OCI-LY3 (cell line): ENCODE data around the gene SPAG8.

ENCODE experiments used
- H2AFZ ChIP-seq: fragments of 200-600, 300-600 bp; shearing (Covaris generic); 2 replicates; pipeline ENCODE4 v1.6.0; 2014; ENCODE audit warnings: antibody characterized with exemption, low read depth, low read length
- H3K27ac ChIP-seq: fragments of 200-600, 300-600 bp; sonication (generic); 2 replicates; pipeline ENCODE4 v1.5.1; 2014; ENCODE audit warnings: mild to moderate bottlenecking, low read length, moderate library complexity, mixed read lengths
- H3K27me3 ChIP-seq: fragments of 200-600, 300-600 bp; sonication (generic); 2 replicates; pipeline ENCODE4 v1.6.1; 2014; ENCODE audit warnings: low read depth, low read length, mixed read lengths
- H3K36me3 ChIP-seq: fragments of 200-600, 300-600 bp; sonication (generic); replicated peaks from 2 replicates; pipeline ENCODE3; 2014; ENCODE audit warnings: low read depth, low read length, mixed read lengths
- H3K4me1 ChIP-seq: fragments of 300-600, 200-600 bp; sonication (generic); 2 replicates; pipeline ENCODE4 v1.6.1; 2014; ENCODE audit warnings: low read length, mixed read lengths
- H3K4me2 ChIP-seq: fragments of 200-600, 300-600 bp; sonication (generic); 2 replicates; pipeline ENCODE4 v1.6.1; 2014; ENCODE audit warnings: low read length, mixed read lengths
- H3K4me3 ChIP-seq: fragments of 300-600, 200-600 bp; sonication (generic); 2 replicates; pipeline ENCODE4 v1.5.1; 2014; ENCODE audit warnings: antibody characterized with exemption, mild to moderate bottlenecking, low read length, moderate library complexity
- H3K79me2 ChIP-seq: fragments of 300-600, 200-600 bp; shearing (Covaris generic); 2 replicates; pipeline ENCODE4 v1.6.1; 2014; ENCODE audit warnings: mild to moderate bottlenecking, low read length, mixed read lengths
- H3K9ac ChIP-seq: fragments of 300-600, 200-600 bp; shearing (Covaris generic); 2 replicates; pipeline ENCODE4 v1.6.0; 2014; ENCODE audit warnings: mild to moderate bottlenecking, low read length, moderate library complexity
- H3K9me3 ChIP-seq: fragments of 200-600, 300-600 bp; shearing (Covaris generic); 2 replicates; pipeline ENCODE4 v1.6.1; 2014; ENCODE audit warnings: low read length, mixed read lengths; ENCODE audit not compliant: insufficient read depth
- H4K20me1 ChIP-seq: fragments of 200-600, 300-600 bp; sonication (generic); 2 replicates; pipeline ENCODE4 v1.6.1; 2016; ENCODE audit warnings: low read length, mixed read lengths; ENCODE audit not compliant: insufficient read depth
- EZH2phosphoT487 ChIP-seq: fragments of 200-600 bp; shearing (Covaris generic); IDR thresholded peaks from 2 replicates; pipeline ENCODE4 v1.6.1; 2018; ENCODE audit warnings: antibody characterized with exemption, mixed run types, low read depth
- TF ChIP-seq, protein P1 (sequence below): fragments of 200-600, 300-600 bp; sonication (generic); IDR thresholded peaks from 2 replicates; pipeline ENCODE4 v1.5.1; 2014; ENCODE audit warnings: antibody characterized with exemption, low read length, low read depth

SPAG8 gene

DNA sequence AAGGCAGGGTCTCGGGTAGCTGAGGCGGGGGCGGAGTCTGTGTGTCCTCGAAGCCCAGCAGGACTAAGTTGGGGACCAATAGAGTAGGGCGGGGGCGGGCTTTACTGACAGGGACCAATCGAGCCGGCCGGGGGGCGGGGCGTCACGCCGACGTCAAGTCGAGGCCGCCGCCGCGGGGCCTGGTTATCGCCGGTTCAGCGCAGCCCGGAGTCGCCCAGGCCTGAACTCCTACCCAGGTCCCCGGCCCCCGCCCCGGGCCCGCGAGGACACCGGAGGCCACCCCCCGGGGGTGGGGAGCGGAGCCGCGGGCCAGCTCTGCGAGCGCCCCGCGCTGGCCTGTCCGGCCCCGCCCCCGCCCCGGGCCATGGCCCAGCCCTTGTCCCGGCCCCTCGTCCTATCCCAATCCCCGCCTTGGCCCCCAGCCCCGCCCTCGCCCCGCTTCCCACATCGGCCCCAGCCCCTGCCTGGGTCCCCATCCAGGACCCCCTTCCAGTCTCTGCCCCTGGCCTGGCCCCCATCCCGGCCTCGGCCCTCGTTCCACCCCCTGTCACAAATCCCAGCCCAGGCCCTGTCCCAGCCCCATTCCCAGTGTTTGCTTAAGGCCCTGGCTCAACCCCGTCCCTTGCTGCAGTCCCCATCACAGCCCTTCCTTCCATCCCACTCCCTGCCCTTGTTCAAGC is 17.2 kb upstream of the SPAG8 start, which contains the start of gene TMEM8B:
TSS of gene TMEM8B (plus strand) at position 145 of the 680 bp plus-strand sequence. CDS start at position 365, 220 bp downstream.
- peak within 1 kb of the TSS; percentile 99 for H3K4me3 ChIP-seq
- no peaks in the 10 kb centered on the region for H4K20me1 ChIP-seq
- no peaks in the 10 kb centered on the region for H3K36me3 ChIP-seq
- no peak within 1 kb of the TSS for H3K27ac ChIP-seq
- peaks cover 5% of the 10 kb centered on the region; the same call in 1 of the 2 replicates for H3K27me3 ChIP-seq
- H3K9ac ChIP-seq: peak within 1 kb of the TSS; percentile 82
- TF ChIP-seq, protein P1, sequence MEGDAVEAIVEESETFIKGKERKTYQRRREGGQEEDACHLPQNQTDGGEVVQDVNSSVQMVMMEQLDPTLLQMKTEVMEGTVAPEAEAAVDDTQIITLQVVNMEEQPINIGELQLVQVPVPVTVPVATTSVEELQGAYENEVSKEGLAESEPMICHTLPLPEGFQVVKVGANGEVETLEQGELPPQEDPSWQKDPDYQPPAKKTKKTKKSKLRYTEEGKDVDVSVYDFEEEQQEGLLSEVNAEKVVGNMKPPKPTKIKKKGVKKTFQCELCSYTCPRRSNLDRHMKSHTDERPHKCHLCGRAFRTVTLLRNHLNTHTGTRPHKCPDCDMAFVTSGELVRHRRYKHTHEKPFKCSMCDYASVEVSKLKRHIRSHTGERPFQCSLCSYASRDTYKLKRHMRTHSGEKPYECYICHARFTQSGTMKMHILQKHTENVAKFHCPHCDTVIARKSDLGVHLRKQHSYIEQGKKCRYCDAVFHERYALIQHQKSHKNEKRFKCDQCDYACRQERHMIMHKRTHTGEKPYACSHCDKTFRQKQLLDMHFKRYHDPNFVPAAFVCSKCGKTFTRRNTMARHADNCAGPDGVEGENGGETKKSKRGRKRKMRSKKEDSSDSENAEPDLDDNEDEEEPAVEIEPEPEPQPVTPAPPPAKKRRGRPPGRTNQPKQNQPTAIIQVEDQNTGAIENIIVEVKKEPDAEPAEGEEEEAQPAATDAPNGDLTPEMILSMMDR: no peak
- no peak for TF ChIP-seq EZH2phosphoT487
- no peaks in the 10 kb centered on the region for H3K9me3 ChIP-seq
- H3K79me2 ChIP-seq: 0 out of 2 replicates have a peak, but pooled peaks cover 3% of the 10 kb centered on the region
- peak within 1 kb of the TSS; percentile 100 for H3K4me2 ChIP-seq
- H2AFZ ChIP-seq: peak within 1 kb of the TSS; percentile 100
- peaks cover 42% of the 10 kb centered on the region for H3K4me1 ChIP-seq

GRCh38 chr9:35828716-35829083 is 16.6 kb upstream of the SPAG8 start, which contains the start of gene FAM221B:
FAM221B (minus strand) TSS chr9:35828732; CDS start chr9:35826161, 2,571 bp downstream.
- H4K20me1 ChIP-seq: no peaks in the 10 kb centered on the region
- peaks cover 5% of the 10 kb centered on the region; the same call in 1 of the 2 replicates for H3K27me3 ChIP-seq
- H3K27ac ChIP-seq: no peak within 1 kb of the TSS
- peak within 1 kb of the TSS; percentile 100 for H2AFZ ChIP-seq
- peak within 1 kb of the TSS; percentile 100 for H3K4me2 ChIP-seq
- H3K9me3 ChIP-seq: no peaks in the 10 kb centered on the region
- 0 out of 2 replicates have a peak, but pooled peaks cover 3% of the 10 kb centered on the region for H3K79me2 ChIP-seq
- peak within 1 kb of the TSS; percentile 99 for H3K4me3 ChIP-seq
- peaks cover 37% of the 10 kb centered on the region for H3K4me1 ChIP-seq
- peak within 1 kb of the TSS; percentile 82 for H3K9ac ChIP-seq
- no peak for TF ChIP-seq EZH2phosphoT487
- TF ChIP-seq, protein P1: no peak
- H3K36me3 ChIP-seq: no peaks in the 10 kb centered on the region

DNA sequence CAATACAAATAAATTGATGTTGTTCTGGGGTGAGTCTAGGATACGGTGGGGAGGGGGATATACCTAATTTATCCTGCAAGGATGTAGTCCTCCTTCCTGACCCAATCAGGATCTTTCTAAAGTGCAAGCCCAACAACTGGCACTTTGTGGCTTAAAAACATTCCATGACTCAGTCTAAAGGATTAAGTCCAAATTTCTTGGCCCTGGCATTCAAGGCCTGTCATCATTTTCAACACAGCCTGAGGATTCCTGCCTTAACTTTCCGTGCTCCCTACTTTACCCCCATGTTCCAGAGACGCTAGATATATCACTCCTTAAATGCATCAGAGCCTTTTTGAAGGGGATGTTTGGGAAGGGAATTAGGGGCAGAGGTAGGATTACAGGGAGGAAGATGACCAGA is 15.4 kb upstream of the SPAG8 start:
- Histone ChIP-seq H3K27me3 (peaks cover 5% of the 10 kb centered on the region; the same call in 1 of the 2 replicates), H3K4me2 (no peak overlapping the region), H3K4me3 (no peak overlapping the region), H3K79me2 (0 out of 2 replicates have a peak, but pooled peaks cover 3% of the 10 kb centered on the region), H3K9me3 (no peaks in the 10 kb centered on the region), H2AFZ (no peak overlapping the region), H3K27ac (no peak overlapping the region), H4K20me1 (no peaks in the 10 kb centered on the region), H3K36me3 (no peaks in the 10 kb centered on the region), H3K9ac (no peak overlapping the region), H3K4me1 (peaks cover 25% of the 10 kb centered on the region)
- TF ChIP-seq, protein P1: no peak
- TF ChIP-seq EZH2phosphoT487: no peak

DNA sequence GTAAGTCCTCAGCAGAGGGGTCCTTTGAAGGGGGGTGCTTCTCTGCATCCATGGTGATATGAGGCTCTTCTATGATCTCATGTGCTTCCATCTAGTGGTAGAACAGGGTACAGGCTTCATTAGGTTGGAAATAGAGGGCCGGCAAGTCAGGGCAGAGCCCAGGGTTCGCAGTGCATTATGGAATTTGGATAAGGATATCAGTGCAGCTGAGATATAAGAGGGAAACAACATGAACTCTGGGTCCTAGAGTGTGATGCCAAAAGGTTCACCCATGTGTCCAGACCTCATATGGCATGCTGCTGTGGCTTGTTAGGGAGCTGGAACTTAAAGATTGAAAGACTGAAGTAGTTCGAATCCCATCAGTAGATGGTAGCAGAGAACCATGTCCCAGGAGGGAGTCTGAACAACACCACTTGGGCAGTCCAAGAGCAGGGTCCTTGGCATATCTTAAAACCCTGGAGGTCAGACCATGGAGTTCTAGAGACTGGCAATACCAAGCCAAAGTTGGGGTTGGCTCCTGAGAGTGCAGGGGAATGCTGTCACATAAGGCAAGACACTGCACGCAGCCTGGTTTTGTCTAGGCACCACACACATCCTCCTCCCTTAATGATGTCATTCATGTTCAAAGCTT is 14.1 kb upstream of the SPAG8 start:
- peak overlapping the region; percentile 74 for H3K4me2 ChIP-seq

More for the DNA sequence above, 14.1 kb upstream of the SPAG8 start:
- H3K36me3 ChIP-seq: no peaks in the 10 kb centered on the region
- H3K9me3 ChIP-seq: no peaks in the 10 kb centered on the region
- peaks cover 24% of the 10 kb centered on the region for H3K4me1 ChIP-seq
- no peak overlapping the region for H3K9ac ChIP-seq
- H3K4me3 ChIP-seq: peak overlapping the region; percentile 37
- H4K20me1 ChIP-seq: no peaks in the 10 kb centered on the region
- peaks cover 5% of the 10 kb centered on the region; the same call in 1 of the 2 replicates for H3K27me3 ChIP-seq
- H2AFZ ChIP-seq: peak overlapping the region; percentile 79
- no peak overlapping the region for H3K27ac ChIP-seq
- TF ChIP-seq, protein P1: peak; percentile 92
- no peak for TF ChIP-seq EZH2phosphoT487
- 0 out of 2 replicates have a peak, but pooled peaks cover 3% of the 10 kb centered on the region for H3K79me2 ChIP-seq
